Activated CD4-positive, alpha-beta T cell treated with anti-CD3 and anti-CD28 coated beads for 36 hours (primary cell): ENCODE results near the gene TRIM29. TPM values are rescaled to one million over a fixed set of nuclear protein-coding genes. Genes with fewer than 3 reads are reported as not detected.

ENCODE experiments used
- ATAC-seq: fragments of 200-7000 bp; cut with Tn5 transposase; one replicate; pipeline ENCODE4 v1.10.0; 2021; ENCODE audit warnings: mild to moderate bottlenecking, moderate library complexity
- CTCF ChIA-PET: fragments of 350-600 bp; sonication (Branson Sonifier 250); formaldehyde crosslinking; loops from one replicate; lab custom pipeline; 2021; ENCODE audit warnings: antibody characterized with exemption; lab: Charles Lee
- POLR2A ChIA-PET: fragments of 350-600 bp; sonication (Branson Sonifier 250); formaldehyde crosslinking; loops from one replicate; lab custom pipeline; 2021; ENCODE audit warnings: antibody characterized with exemption, inconsistent platforms; lab: Charles Lee
- DNase-seq: peaks from one replicate; pipeline ENCODE4 v3.0.0-alpha.2; 2020
- H3K27ac Mint-ChIP-seq: one replicate; pipeline ENCODE4 v1.8.0; 2021; ENCODE audit warnings: mixed read lengths
- H3K27me3 Mint-ChIP-seq: one replicate; pipeline ENCODE4 v1.8.0; 2021; ENCODE audit warnings: mixed read lengths
- H3K36me3 Mint-ChIP-seq: one replicate; pipeline ENCODE4 v1.8.0; 2021; ENCODE audit warnings: low read depth, mixed read lengths
- H3K4me1 Mint-ChIP-seq: one replicate; pipeline ENCODE4 v1.8.0; 2021; ENCODE audit warnings: mixed read lengths
- H3K4me3 Mint-ChIP-seq: one replicate; pipeline ENCODE4 v1.8.0; 2021; ENCODE audit warnings: mild to moderate bottlenecking, moderate library complexity, mixed read lengths
- H3K9me3 Mint-ChIP-seq: one replicate; pipeline ENCODE4 v1.8.0; 2021; ENCODE audit warnings: low read depth, mixed read lengths
- intact Hi-C, 2 experiments: fragments of 100-400 bp; cut with DNase I in 1 of 2; cut with micrococcal nuclease in 1 of 2; formaldehyde crosslinking; loops; one replicate each; pipeline versions ENCODE4 v1.14.2 to v1.15.1; 2022 to 2024; cut with DNase I, micrococcal nuclease
- total RNA-seq, 2 experiments: library from RNA; stranded (reverse); gene quantifications; one replicate each; pipeline ENCODE4 v1.2.3, GENCODE V29; 2021

TRIM29 gene
- total RNA-seq, 2 experiments from 2014 or later: not detected

DNA sequence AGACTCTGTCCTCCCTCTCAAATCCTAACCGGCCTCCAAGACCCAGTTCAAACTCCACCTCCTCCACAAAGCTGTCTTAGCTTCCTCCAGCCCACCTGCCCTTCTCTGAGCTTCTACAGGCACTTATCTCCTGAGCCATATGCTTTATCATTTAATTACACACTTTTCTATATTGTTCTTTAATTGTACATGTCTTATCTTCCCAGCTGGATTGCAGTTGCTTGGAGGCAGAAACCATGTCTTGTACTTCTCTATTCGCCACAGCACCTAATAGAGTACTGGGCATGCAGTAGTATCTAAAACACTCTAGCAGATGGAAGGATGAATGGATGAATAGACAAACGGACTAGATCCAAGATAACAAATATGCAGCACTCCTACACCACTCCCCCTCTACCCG, 11.3 kb downstream of the TRIM29 start:
- intact Hi-C loops: no loop called here
- H3K4me1 Mint-ChIP-seq: no peaks in the 10 kb centered on the region
- no peaks in the 10 kb centered on the region for H3K36me3 Mint-ChIP-seq

DNA sequence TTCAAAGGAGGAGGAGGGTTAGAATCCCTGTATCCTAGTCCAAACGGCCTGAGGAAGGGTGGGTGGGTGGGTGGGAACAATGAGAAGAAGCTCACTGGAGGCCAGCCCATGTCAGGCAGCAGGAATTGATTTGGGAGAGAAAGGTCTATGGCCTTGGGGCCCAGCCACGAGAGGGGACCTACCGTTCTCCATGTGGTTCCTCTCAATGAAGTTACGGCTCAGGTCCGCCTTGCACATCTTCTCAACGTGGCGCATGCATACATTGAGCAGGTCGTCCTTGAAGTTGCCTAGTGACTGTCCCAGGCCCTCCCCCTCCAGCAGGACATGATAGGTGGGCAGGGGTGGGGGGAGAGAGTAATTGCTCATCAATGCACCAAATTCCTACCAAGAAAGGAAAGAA, 12.4 kb downstream of the TRIM29 start:
- H3K36me3 Mint-ChIP-seq: no peaks in the 10 kb centered on the region
- no peaks in the 10 kb centered on the region for H3K27me3 Mint-ChIP-seq
- POLR2A ChIA-PET: no interaction called here
- DNase-seq (no peak), ATAC-seq (no peak)
- no peaks in the 10 kb centered on the region for H3K4me1 Mint-ChIP-seq
- CTCF ChIA-PET: interaction anchor here (0.6 kb wide), 1 partner anchor 250 kb away, joined by 3 read pairs; no protein-coding TSS in a partner anchor
- H3K27ac Mint-ChIP-seq: no peak overlapping the region
- no peaks in the 10 kb centered on the region for H3K9me3 Mint-ChIP-seq
- intact Hi-C loops: no loop called here
- H3K4me3 Mint-ChIP-seq: no peak overlapping the region

More for the DNA sequence above, 11.3 kb downstream of the TRIM29 start:
- H3K9me3 Mint-ChIP-seq: no peaks in the 10 kb centered on the region
- H3K4me3 Mint-ChIP-seq: no peak overlapping the region
- H3K27ac Mint-ChIP-seq: no peak overlapping the region
- no peak for DNase-seq
- H3K27me3 Mint-ChIP-seq: no peaks in the 10 kb centered on the region
- POLR2A ChIA-PET: no interaction called here
- no peak for ATAC-seq
- CTCF ChIA-PET: interaction anchor here (0.6 to 1.0 kb wide), 2 partner anchors 41 to 176 kb away, joined by 3 read pairs; no protein-coding TSS in a partner anchor

DNA sequence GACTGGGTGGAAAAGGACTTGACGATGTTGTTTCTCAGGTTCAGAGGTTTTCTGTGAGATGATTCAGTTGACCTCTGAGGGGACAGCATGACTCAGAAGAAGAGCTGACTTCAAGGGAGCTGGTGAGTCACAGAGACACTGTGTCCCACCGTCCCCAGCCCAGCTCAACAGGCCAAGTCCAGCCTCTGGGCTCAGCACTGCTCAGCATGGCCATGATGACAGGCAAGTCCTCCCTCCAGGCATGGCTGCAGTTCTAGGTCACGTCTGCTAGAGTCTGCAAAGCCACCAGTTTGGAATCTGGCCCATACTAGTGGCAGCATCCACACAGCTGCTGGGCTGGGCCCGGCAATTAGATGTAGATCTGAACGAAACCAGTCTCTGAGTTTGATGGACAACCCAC, 12.9 kb downstream of the TRIM29 start:
- Mint-ChIP-seq H3K9me3 (no peaks in the 10 kb centered on the region), H3K4me1 (no peaks in the 10 kb centered on the region)
- CTCF ChIA-PET: interaction anchor here (0.6 kb wide), 1 partner anchor 250 kb away, joined by 3 read pairs; no protein-coding TSS in a partner anchor

GRCh38 chr11:120124355-120124754, 13.6 kb downstream of the TRIM29 start:
- no peak for ATAC-seq
- Mint-ChIP-seq H3K27me3 (no peaks in the 10 kb centered on the region), H3K9me3 (no peaks in the 10 kb centered on the region), H3K4me1 (no peaks in the 10 kb centered on the region), H3K36me3 (no peaks in the 10 kb centered on the region), H3K4me3 (no peak overlapping the region), H3K27ac (no peak overlapping the region)
- ChIA-PET POLR2A (no interaction called here), CTCF (interaction anchor here (0.6 kb wide), 1 partner anchor 212 kb away, joined by 3 read pairs; the partner anchor contains the start of gene ARHGEF12)
- intact Hi-C loops: no loop called here
- no peak for DNase-seq

More for the DNA sequence above, 12.9 kb downstream of the TRIM29 start:
- intact Hi-C loops: no loop called here
- ATAC-seq (peak; percentile 57), DNase-seq (no peak)
- POLR2A ChIA-PET: no interaction called here
- no peaks in the 10 kb centered on the region for H3K27me3 Mint-ChIP-seq
- no peaks in the 10 kb centered on the region for H3K36me3 Mint-ChIP-seq
- no peak overlapping the region for H3K4me3 Mint-ChIP-seq
- no peak overlapping the region for H3K27ac Mint-ChIP-seq

DNA sequence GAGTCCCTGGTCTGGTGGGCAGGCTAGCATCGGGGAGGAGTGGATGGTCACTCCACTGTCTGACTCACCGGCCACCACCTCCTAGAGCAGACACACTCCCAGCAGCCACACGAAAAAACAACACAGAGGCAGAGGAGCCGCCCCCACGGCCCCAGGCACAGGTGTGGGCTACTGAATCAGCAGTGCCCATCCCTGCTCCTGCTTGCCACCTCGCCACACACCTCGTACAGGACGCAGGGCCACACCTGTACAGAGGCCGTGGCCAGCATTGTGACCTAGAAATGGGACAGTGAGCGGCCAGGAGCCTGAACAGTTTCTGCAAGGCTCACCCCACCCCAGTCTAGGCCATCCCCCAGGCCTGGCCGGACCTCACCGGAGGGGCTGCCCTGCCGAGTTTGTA, 14.0 kb downstream of the TRIM29 start:
- no peaks in the 10 kb centered on the region for H3K27me3 Mint-ChIP-seq
- H3K9me3 Mint-ChIP-seq: no peaks in the 10 kb centered on the region
- H3K36me3 Mint-ChIP-seq: no peaks in the 10 kb centered on the region
- CTCF ChIA-PET: interaction anchor here (0.6 to 0.7 kb wide), 2 partner anchors 10 to 212 kb away, joined by 3 read pairs; partner anchors contain the start of gene ARHGEF12
- H3K27ac Mint-ChIP-seq: no peak overlapping the region
- H3K4me1 Mint-ChIP-seq: no peaks in the 10 kb centered on the region
- DNase-seq: no peak
- POLR2A ChIA-PET: no interaction called here
- no peak for ATAC-seq
- intact Hi-C loops: no loop called here
- no peak overlapping the region for H3K4me3 Mint-ChIP-seq

DNA sequence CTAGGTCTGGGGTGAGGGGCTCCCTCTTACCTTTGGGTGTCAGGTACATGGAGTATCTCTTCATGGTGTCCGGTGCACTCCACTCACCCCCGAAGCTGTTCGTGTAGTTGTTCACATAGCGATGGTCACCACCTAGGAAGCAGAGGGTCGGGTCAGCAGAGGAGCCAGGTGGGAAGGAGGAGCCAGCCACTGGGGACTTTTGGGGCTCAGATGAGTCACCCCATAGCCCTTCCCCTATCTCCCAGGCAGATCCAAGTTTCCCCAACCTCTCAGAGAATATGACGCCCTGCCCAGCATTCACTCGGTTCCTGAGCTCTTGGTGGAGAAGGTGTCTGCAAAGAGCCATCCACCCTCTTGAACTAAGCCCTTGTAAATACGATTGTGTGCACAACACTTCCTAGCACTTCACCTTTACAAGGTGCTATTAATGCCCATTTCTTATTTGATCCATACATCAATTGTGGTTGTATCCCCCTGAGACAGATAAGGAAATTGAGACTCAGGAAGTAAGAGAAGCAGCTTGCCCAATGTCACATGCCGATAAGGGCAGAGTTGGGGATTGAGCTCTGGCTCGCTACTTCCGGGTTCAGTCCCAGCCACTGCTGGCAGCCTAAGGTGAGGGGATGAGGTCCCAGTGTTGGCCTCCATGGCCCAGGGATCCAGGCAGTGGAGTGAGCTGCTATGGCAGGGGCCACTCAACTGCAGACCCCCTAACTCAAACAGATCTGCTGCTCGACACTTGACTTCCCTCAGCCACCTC, 14.8 kb downstream of the TRIM29 start:
- no peaks in the 10 kb centered on the region for H3K9me3 Mint-ChIP-seq
- H3K27ac Mint-ChIP-seq: no peak overlapping the region
- ChIA-PET POLR2A (no interaction called here), CTCF (interaction anchor here (0.7 kb wide), 1 partner anchor 11 kb away, joined by 3 read pairs; no protein-coding TSS in a partner anchor)
- no peaks in the 10 kb centered on the region for H3K36me3 Mint-ChIP-seq
- no peaks in the 10 kb centered on the region for H3K4me1 Mint-ChIP-seq
- H3K27me3 Mint-ChIP-seq: no peaks in the 10 kb centered on the region
- intact Hi-C loops: no loop called here
- no peak for ATAC-seq
- DNase-seq: no peak
- no peak overlapping the region for H3K4me3 Mint-ChIP-seq

- Mint-ChIP-seq H3K4me1 (no peaks in the 10 kb centered on the region), H3K9me3 (no peaks in the 10 kb centered on the region), H3K36me3 (no peaks in the 10 kb centered on the region), H3K27me3 (no peaks in the 10 kb centered on the region), H3K4me3 (no peak overlapping the region), H3K27ac (no peak overlapping the region)
- intact Hi-C loops: no loop called here
- ChIA-PET POLR2A (no interaction called here), CTCF (no interaction called here)
- DNase-seq (no peak), ATAC-seq (no peak)
These were observed 15.9 kb downstream of the TRIM29 start for GRCh38 chr11:120121914-120122473.

DNA sequence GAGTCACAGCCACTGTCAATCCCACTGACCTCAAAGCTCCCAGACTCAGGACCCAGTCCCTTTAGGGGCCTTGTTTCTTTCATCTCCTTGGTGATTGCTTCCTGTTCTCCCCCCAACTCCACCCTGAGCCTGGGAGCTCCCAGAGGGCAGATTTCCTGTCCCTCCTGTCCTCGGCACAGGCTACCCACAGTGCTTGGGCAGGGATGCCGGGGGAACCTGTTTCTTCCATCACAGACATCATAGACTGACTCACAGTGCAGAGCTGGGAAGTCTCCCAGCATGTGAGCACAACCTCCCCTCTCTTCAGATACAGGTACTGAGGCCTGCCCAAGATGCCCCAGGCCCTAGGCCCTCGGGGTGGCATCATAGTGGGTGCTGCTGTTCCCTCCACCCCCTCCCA, 16.6 kb downstream of the TRIM29 start:
- Mint-ChIP-seq H3K27ac (no peak overlapping the region), H3K4me1 (no peaks in the 10 kb centered on the region), H3K27me3 (no peaks in the 10 kb centered on the region), H3K4me3 (no peak overlapping the region), H3K36me3 (no peaks in the 10 kb centered on the region), H3K9me3 (no peaks in the 10 kb centered on the region)
- intact Hi-C loops: no loop called here
- POLR2A ChIA-PET: no interaction called here
- no peak for DNase-seq
- CTCF ChIA-PET: no interaction called here
- no peak for ATAC-seq

DNA sequence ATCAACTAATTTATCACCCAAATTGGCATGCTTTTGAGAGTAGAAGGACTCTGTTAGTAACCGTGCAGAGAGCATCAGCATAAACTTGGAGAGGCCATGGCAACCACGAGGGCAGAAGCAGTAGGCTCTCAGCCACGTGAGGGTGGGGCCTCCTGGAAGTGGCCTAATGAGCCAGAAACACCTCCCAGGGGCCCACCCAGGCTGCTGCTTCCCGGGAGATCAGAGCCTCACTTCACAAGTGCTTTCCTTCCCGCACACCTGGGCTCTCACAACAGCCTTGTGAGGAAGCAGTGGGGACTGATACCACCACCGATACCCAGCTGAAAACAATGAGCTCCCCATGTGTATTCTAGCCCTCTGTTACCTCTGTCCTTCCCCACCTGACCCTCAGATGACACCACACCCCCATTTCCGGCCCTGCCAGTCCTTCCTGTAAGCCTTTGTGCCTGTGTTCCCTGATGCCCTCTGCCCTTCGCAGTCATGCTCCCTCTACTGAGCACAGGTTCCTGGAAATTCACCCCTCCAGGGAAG, 17.0 kb downstream of the TRIM29 start:
- no peaks in the 10 kb centered on the region for H3K4me1 Mint-ChIP-seq
- H3K36me3 Mint-ChIP-seq: no peaks in the 10 kb centered on the region
- no peaks in the 10 kb centered on the region for H3K9me3 Mint-ChIP-seq
- ATAC-seq (no peak), DNase-seq (no peak)
- ChIA-PET CTCF (no interaction called here), POLR2A (no interaction called here)
- intact Hi-C loops: no loop called here
- H3K27ac Mint-ChIP-seq: no peak overlapping the region
- no peaks in the 10 kb centered on the region for H3K27me3 Mint-ChIP-seq
- H3K4me3 Mint-ChIP-seq: no peak overlapping the region

DNA sequence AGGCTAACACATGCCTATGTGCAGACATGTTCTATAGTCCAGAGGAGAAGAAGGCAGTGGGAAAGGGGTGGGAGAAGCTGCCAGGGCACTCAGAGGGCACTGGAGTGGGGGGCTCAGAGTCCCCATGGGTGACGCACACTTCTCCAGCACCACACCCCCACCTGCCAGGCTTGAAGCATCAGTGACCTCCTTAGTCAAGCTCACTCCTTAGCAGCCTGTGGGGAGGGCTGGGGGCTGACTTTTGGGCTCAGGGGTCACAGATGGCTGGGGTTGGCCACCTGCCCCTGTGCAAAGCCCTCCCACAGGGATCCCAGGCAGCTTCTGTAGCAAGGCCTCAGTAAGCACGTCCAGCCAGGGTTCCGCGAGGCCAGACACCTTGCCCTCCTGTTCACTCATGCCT, 18.8 kb downstream of the TRIM29 start:
- no peak for ATAC-seq
- no peak overlapping the region for H3K4me3 Mint-ChIP-seq
- H3K4me1 Mint-ChIP-seq: no peaks in the 10 kb centered on the region
- no peaks in the 10 kb centered on the region for H3K9me3 Mint-ChIP-seq
- ChIA-PET POLR2A (no interaction called here), CTCF (no interaction called here)
- H3K27ac Mint-ChIP-seq: no peak overlapping the region
- intact Hi-C loops: no loop called here
- no peak for DNase-seq
- no peaks in the 10 kb centered on the region for H3K27me3 Mint-ChIP-seq
- no peaks in the 10 kb centered on the region for H3K36me3 Mint-ChIP-seq

- Mint-ChIP-seq H3K27me3 (no peaks in the 10 kb centered on the region), H3K27ac (no peak overlapping the region), H3K4me1 (no peaks in the 10 kb centered on the region), H3K4me3 (no peak overlapping the region), H3K36me3 (no peaks in the 10 kb centered on the region), H3K9me3 (no peaks in the 10 kb centered on the region)
- ATAC-seq: no peak
- ChIA-PET CTCF (interaction anchor here (0.8 kb wide), 1 partner anchor 9 kb away, joined by 3 read pairs; no protein-coding TSS in a partner anchor), POLR2A (no interaction called here)
- DNase-seq: no peak
- intact Hi-C loops: no loop called here
These were observed 19.9 kb downstream of the TRIM29 start for GRCh38 chr11:120117991-120118390.

DNA sequence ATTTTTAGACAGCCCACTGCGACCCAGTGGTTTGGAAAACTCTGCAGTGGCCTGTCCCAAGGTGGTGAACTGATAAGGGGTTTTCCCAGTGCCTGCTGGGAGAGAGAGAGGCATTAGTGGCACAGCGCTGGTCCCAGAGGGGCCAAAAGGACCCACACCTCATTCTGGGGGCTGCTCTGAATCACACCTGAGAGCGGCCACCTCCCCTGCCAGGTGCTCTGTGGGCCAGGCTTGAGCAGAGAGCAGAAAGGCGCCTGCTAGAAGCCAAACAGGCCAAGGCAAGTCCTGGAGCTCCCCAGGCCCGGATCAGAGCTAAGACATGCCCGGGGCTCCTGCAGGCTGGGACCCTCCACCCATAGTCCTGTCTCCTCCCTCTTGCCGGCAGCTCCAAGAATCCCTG, 20.9 kb downstream of the TRIM29 start:
- DNase-seq: no peak
- no peaks in the 10 kb centered on the region for H3K27me3 Mint-ChIP-seq
- no peak overlapping the region for H3K4me3 Mint-ChIP-seq
- ChIA-PET CTCF (no interaction called here), POLR2A (no interaction called here)
- no peaks in the 10 kb centered on the region for H3K36me3 Mint-ChIP-seq
- intact Hi-C loops: no loop called here
- H3K9me3 Mint-ChIP-seq: no peaks in the 10 kb centered on the region
- ATAC-seq: no peak
- no peaks in the 10 kb centered on the region for H3K4me1 Mint-ChIP-seq
- H3K27ac Mint-ChIP-seq: no peak overlapping the region
